ENCODE data around the gene AOPEP. TPM values are rescaled to one million over a fixed set of nuclear protein-coding genes. Genes with fewer than 3 reads are reported as not detected.
A peak's percentile ranks its signal among the peaks of the same experiment; 100 is the strongest.

Gene AOPEP, protein sequence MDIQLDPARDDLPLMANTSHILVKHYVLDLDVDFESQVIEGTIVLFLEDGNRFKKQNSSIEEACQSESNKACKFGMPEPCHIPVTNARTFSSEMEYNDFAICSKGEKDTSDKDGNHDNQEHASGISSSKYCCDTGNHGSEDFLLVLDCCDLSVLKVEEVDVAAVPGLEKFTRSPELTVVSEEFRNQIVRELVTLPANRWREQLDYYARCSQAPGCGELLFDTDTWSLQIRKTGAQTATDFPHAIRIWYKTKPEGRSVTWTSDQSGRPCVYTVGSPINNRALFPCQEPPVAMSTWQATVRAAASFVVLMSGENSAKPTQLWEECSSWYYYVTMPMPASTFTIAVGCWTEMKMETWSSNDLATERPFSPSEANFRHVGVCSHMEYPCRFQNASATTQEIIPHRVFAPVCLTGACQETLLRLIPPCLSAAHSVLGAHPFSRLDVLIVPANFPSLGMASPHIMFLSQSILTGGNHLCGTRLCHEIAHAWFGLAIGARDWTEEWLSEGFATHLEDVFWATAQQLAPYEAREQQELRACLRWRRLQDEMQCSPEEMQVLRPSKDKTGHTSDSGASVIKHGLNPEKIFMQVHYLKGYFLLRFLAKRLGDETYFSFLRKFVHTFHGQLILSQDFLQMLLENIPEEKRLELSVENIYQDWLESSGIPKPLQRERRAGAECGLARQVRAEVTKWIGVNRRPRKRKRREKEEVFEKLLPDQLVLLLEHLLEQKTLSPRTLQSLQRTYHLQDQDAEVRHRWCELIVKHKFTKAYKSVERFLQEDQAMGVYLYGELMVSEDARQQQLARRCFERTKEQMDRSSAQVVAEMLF
- total RNA-seq (2014; rRNA removed; shearing (Covaris generic)), result 79.5 and 83.2 TPM in 2 replicates

- Histone ChIP-seq H3K9me3 (replicated peaks) (peaks cover 2% of the 10 kb centered on the region; the same call in 1 of the 2 replicates), H3K36me3 (no peaks in the 10 kb centered on the region), H3K4me3 (peak within 1 kb of the TSS; percentile 82), H3K4me1 (0 out of 2 replicates have a peak, but pooled peaks cover 7% of the 10 kb centered on the region), H3K27me3 (no peaks in the 10 kb centered on the region), H3K27ac (peak within 1 kb of the TSS; percentile 44)
- peak; percentile 98 to 99 for DNase-seq
Observed at GRCh38 chr9:94726495-94727191, at the start of gene AOPEP. Gene AOPEP, plus strand, starts transcription at chr9:94726699. Its CDS starts 33,085 bp downstream, at chr9:94759784.

DNA sequence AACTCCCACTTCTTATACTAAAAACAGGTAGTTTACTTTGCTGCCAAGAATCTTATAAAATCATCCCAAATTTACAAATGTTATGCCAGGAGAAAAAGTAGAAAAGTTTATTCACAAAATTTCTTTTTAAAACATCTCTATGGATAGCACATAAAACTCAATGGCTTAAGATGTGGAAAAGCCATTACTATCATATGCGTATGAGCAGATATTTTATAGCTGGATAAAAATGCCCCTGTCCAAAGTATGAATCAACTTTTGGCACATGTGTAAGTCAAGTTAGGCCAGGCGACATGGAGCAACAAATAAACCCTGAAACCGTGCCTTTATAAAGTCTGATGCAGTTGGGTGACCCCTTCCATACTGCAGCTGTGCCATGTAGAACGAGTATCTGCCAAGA lies 48.6 kb upstream of the AOPEP start:
- Histone ChIP-seq H3K36me3 (no peaks in the 10 kb centered on the region), H3K4me1 (peaks cover 21% of the 10 kb centered on the region), H3K9me3 (replicated peaks) (no peaks in the 10 kb centered on the region), H3K27me3 (no peaks in the 10 kb centered on the region), H3K27ac (no peak overlapping the region), H3K4me3 (no peak overlapping the region)
- DNase-seq, result no peak

GRCh38 chr9:94679587-94679986 lies 46.9 kb upstream of the AOPEP start:
- Histone ChIP-seq H3K27ac (no peak overlapping the region), H3K27me3 (no peaks in the 10 kb centered on the region)

GRCh38 chr9:94680020-94680419 lies 46.5 kb upstream of the AOPEP start:
- no peaks in the 10 kb centered on the region for H3K27me3 ChIP-seq
- no peak overlapping the region for H3K27ac ChIP-seq
- H3K4me1 ChIP-seq, result peaks cover 12% of the 10 kb centered on the region
- no peak overlapping the region for H3K4me3 ChIP-seq
- no peaks in the 10 kb centered on the region for H3K9me3 ChIP-seq (replicated peaks)
- no peak for DNase-seq
- no peaks in the 10 kb centered on the region for H3K36me3 ChIP-seq

More at GRCh38 chr9:94679587-94679986, 46.9 kb upstream of the AOPEP start:
- DNase-seq, result no peak
- Histone ChIP-seq H3K4me1 (peaks cover 16% of the 10 kb centered on the region), H3K4me3 (no peak overlapping the region), H3K9me3 (replicated peaks) (no peaks in the 10 kb centered on the region), H3K36me3 (no peaks in the 10 kb centered on the region)

- Histone ChIP-seq H3K27me3 (no peaks in the 10 kb centered on the region), H3K27ac (no peak overlapping the region), H3K4me1 (peaks cover 6% of the 10 kb centered on the region), H3K4me3 (no peak overlapping the region), H3K9me3 (replicated peaks) (no peaks in the 10 kb centered on the region), H3K36me3 (no peaks in the 10 kb centered on the region)
- DNase-seq, result no peak
Observed at GRCh38 chr9:94680621-94681020, 45.9 kb upstream of the AOPEP start.

DNA sequence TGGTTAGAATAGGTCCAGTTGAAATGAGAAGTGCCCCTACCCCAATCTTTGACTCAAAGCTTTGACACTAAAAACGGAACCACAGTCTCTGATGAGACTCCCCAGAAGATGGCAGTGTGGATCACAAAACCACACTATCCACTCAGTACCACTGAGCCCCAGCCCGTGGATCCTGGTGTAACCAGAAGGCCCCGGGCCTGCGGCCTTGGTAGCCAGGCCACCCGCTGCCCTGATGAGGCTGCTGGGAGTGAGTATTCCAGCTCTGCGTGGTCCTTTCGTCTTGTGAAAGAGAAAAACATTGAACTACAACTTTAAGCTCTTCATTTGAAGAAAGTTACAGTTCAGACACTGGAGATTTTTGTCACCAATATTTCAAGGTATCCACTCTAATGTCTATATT lies 45.0 kb upstream of the AOPEP start:
- Histone ChIP-seq H3K4me3 (no peak overlapping the region), H3K27me3 (no peaks in the 10 kb centered on the region), H3K36me3 (no peaks in the 10 kb centered on the region), H3K4me1 (0 out of 2 replicates have a peak, but pooled peaks cover 3% of the 10 kb centered on the region), H3K27ac (no peak overlapping the region), H3K9me3 (replicated peaks) (no peaks in the 10 kb centered on the region)
- DNase-seq, result peak; percentile 87 to 93

- no peak overlapping the region for H3K4me3 ChIP-seq
- 0 out of 2 replicates have a peak, but pooled peaks cover 3% of the 10 kb centered on the region for H3K4me1 ChIP-seq
- H3K27me3 ChIP-seq, result no peaks in the 10 kb centered on the region
- H3K9me3 ChIP-seq (replicated peaks), result no peaks in the 10 kb centered on the region
- no peak for DNase-seq
- H3K27ac ChIP-seq, result no peak overlapping the region
- no peaks in the 10 kb centered on the region for H3K36me3 ChIP-seq
Observed at GRCh38 chr9:94685359-94685758, 41.1 kb upstream of the AOPEP start.

DNA sequence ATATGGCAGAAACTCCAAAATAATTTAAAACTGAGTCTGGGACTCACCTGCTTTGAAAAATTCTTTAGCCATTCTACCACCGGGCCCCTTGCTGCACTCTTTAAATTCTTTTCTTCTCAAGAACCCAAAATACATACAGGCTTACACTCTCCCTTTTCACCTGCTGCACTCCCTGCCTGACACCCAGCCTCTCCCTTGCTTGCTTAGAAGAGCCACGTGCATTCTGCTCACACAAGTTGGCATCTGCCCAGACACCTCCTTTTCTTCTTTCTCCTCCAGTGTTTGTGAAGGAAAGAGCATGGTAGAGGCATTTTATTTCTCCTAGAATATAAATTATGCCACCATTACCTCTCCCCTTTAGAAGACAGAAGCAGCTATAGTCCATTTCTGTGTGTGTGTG lies 39.0 kb upstream of the AOPEP start:
- Histone ChIP-seq H3K4me3 (no peak overlapping the region), H3K36me3 (no peaks in the 10 kb centered on the region)
- DNase-seq, result no peak

GRCh38 chr9:94690344-94690743 lies 36.2 kb upstream of the AOPEP start:
- no peak for DNase-seq
- Histone ChIP-seq H3K4me1 (peaks cover 4% of the 10 kb centered on the region; the same call in 1 of the 2 replicates), H3K4me3 (no peak overlapping the region), H3K27me3 (no peaks in the 10 kb centered on the region), H3K36me3 (no peaks in the 10 kb centered on the region), H3K27ac (no peak overlapping the region), H3K9me3 (replicated peaks) (no peaks in the 10 kb centered on the region)

More for the DNA sequence above, 39.0 kb upstream of the AOPEP start:
- Histone ChIP-seq H3K4me1 (no peaks in the 10 kb centered on the region; the same call in 1 of the 2 replicates), H3K27me3 (no peaks in the 10 kb centered on the region), H3K27ac (no peak overlapping the region), H3K9me3 (replicated peaks) (no peaks in the 10 kb centered on the region)

- Histone ChIP-seq H3K9me3 (replicated peaks) (no peaks in the 10 kb centered on the region), H3K36me3 (no peaks in the 10 kb centered on the region), H3K27ac (no peak overlapping the region), H3K27me3 (no peaks in the 10 kb centered on the region), H3K4me1 (peaks cover 6% of the 10 kb centered on the region), H3K4me3 (no peak overlapping the region)
- peak; percentile 27 to 34 for DNase-seq
Observed at GRCh38 chr9:94692601-94693000, 33.9 kb upstream of the AOPEP start.

- H3K27ac ChIP-seq, result no peak overlapping the region
- no peak overlapping the region for H3K4me3 ChIP-seq
- no peaks in the 10 kb centered on the region for H3K27me3 ChIP-seq
- no peaks in the 10 kb centered on the region for H3K36me3 ChIP-seq
- no peak for DNase-seq
- peaks cover 16% of the 10 kb centered on the region for H3K4me1 ChIP-seq
- no peaks in the 10 kb centered on the region for H3K9me3 ChIP-seq (replicated peaks)
Observed at GRCh38 chr9:94693485-94694204, 32.9 kb upstream of the AOPEP start.

DNA sequence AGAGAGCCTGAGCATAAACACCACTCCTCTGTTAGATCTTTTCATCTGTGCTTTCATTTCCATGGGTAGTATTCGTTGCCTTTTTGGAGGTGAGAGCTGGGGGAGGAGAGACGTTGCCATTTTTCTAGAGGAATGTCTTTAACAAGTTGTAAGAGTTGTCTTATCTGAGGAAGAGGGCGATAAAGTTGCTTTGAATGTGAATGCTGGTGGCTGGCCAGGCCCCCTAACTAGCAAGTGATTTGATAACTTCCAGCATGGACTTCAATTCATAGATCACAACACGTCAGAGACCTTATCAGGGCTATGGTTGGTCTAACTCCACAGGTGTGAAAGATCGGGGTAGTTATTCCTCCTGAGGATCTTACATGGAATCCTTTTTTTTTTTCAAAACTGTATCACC lies 30.0 kb upstream of the AOPEP start:
- no peaks in the 10 kb centered on the region for H3K9me3 ChIP-seq (replicated peaks)
- H3K27ac ChIP-seq, result no peak overlapping the region
- H3K4me1 ChIP-seq, result peaks cover 21% of the 10 kb centered on the region
- H3K4me3 ChIP-seq, result no peak overlapping the region
- DNase-seq, result no peak
- no peaks in the 10 kb centered on the region for H3K27me3 ChIP-seq
- no peaks in the 10 kb centered on the region for H3K36me3 ChIP-seq

DNA sequence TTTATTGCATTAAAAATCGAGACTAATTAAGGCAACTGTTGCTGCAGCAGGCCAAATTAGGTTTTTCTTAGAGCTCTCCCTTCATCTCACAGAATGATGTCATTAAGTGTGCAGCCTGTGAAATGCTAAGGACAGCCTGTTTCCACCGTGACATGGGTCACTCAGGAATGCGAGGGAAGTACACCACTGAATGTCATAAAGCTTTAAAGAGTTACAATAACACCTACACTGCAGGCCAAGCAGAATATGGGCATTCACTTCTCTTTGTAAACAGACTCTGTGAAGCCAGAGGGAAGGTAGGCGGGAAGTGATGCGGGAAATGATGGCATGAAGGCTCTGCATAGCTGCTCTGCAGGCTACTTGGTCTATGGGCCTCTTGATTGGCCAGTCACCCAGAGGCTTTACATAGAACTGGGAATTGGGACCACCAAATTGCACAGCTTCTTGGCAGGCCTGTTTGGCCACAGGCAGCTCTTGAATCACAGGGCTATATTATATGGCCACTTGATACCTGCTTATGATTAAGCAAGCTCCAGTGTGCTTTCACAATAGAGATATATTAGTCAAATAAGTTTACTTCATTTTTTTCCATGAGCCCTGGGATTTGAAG lies 28.4 kb upstream of the AOPEP start:
- Histone ChIP-seq H3K36me3 (no peaks in the 10 kb centered on the region), H3K27me3 (no peaks in the 10 kb centered on the region), H3K27ac (peak overlapping the region; percentile 36), H3K4me1 (peaks cover 16% of the 10 kb centered on the region), H3K9me3 (replicated peaks) (no peaks in the 10 kb centered on the region), H3K4me3 (no peak overlapping the region)
- peak; percentile 47 to 50 for DNase-seq

Measured in SJCRH30 (cell line).